ENCODE results near the gene LAMA5. TPM values are rescaled to one million over a fixed set of nuclear protein-coding genes. Genes with fewer than 3 reads are reported as not detected.

LAMA5 gene
- total and polyA plus RNA-seq, 9 donors: 30.9 to 107 (median 71.8) TPM

GRCh38 chr20:62396367-62397239 is 29.5 kb upstream of the LAMA5 start:
- H3K27me3 ChIP-seq (ENCODE audit: control insufficient read depth, insufficient read depth, low read length): no peaks in the 10 kb centered on the region
- H3K36me3 ChIP-seq (ENCODE audit: control insufficient read depth, insufficient read depth, low read length): peaks cover 44% of the 10 kb centered on the region
- H3K27ac ChIP-seq (ENCODE audit: low read length): no peak overlapping the region
- no peaks in the 10 kb centered on the region for H3K9me3 ChIP-seq (replicated peaks; ENCODE audit: control insufficient read depth, low read depth, low read length)
- 88% methylated on average over 35 of the region's 35 CpGs for WGBS (ENCODE audit: insufficient coverage)
- no peak for DNase-seq
- H3K4me1 ChIP-seq (ENCODE audit: control insufficient read depth, insufficient read depth, low read length): no peaks in the 10 kb centered on the region
- no peak overlapping the region for H3K4me3 ChIP-seq (ENCODE audit: low read length)

- no peaks in the 10 kb centered on the region for H3K4me1 ChIP-seq (ENCODE audit: control insufficient read depth, insufficient read depth, low read length)
- peaks cover 54% of the 10 kb centered on the region for H3K36me3 ChIP-seq (ENCODE audit: control insufficient read depth, insufficient read depth, low read length)
- no peaks in the 10 kb centered on the region for H3K9me3 ChIP-seq (replicated peaks; ENCODE audit: control insufficient read depth, low read depth, low read length)
- no peak overlapping the region for H3K27ac ChIP-seq (ENCODE audit: low read length)
- WGBS (ENCODE audit: insufficient coverage): 88% methylated on average over 26 of the region's 27 CpGs
- H3K27me3 ChIP-seq (ENCODE audit: control insufficient read depth, insufficient read depth, low read length): no peaks in the 10 kb centered on the region
- DNase-seq: no peak
- H3K4me3 ChIP-seq (ENCODE audit: low read length): no peak overlapping the region
Observed at GRCh38 chr20:62395311-62396242, 28.5 kb upstream of the LAMA5 start.

GRCh38 chr20:62394248-62395245 is 27.4 kb upstream of the LAMA5 start:
- no peak for DNase-seq
- Histone ChIP-seq H3K36me3 (ENCODE audit: control insufficient read depth, insufficient read depth, low read length) (peaks cover 61% of the 10 kb centered on the region), H3K27ac (ENCODE audit: low read length) (no peak overlapping the region), H3K4me1 (ENCODE audit: control insufficient read depth, insufficient read depth, low read length) (no peaks in the 10 kb centered on the region), H3K4me3 (ENCODE audit: low read length) (no peak overlapping the region), H3K9me3 (replicated peaks; ENCODE audit: control insufficient read depth, low read depth, low read length) (no peaks in the 10 kb centered on the region), H3K27me3 (ENCODE audit: control insufficient read depth, insufficient read depth, low read length) (no peaks in the 10 kb centered on the region)
- WGBS (ENCODE audit: insufficient coverage): 88% methylated on average over 41 of the region's 44 CpGs

- H3K36me3 ChIP-seq (ENCODE audit: control insufficient read depth, insufficient read depth, low read length): peaks cover 69% of the 10 kb centered on the region
- 87% methylated on average over 23 of the region's 24 CpGs for WGBS (ENCODE audit: insufficient coverage)
Observed at GRCh38 chr20:62393830-62394229, 26.7 kb upstream of the LAMA5 start.

GRCh38 chr20:62393335-62393665 is 26.2 kb upstream of the LAMA5 start:
- H3K27me3 ChIP-seq (ENCODE audit: control insufficient read depth, insufficient read depth, low read length): no peaks in the 10 kb centered on the region
- H3K9me3 ChIP-seq (replicated peaks; ENCODE audit: control insufficient read depth, low read depth, low read length): no peaks in the 10 kb centered on the region
- DNase-seq: no peak
- H3K36me3 ChIP-seq (ENCODE audit: control insufficient read depth, insufficient read depth, low read length): peaks cover 74% of the 10 kb centered on the region
- WGBS (ENCODE audit: insufficient coverage): 83% methylated on average over 12 of the region's 12 CpGs
- H3K4me3 ChIP-seq (ENCODE audit: low read length): no peak overlapping the region
- H3K4me1 ChIP-seq (ENCODE audit: control insufficient read depth, insufficient read depth, low read length): peaks cover 1% of the 10 kb centered on the region
- no peak overlapping the region for H3K27ac ChIP-seq (ENCODE audit: low read length)

More at GRCh38 chr20:62393830-62394229, 26.7 kb upstream of the LAMA5 start:
- no peaks in the 10 kb centered on the region for H3K4me1 ChIP-seq (ENCODE audit: control insufficient read depth, insufficient read depth, low read length)
- no peaks in the 10 kb centered on the region for H3K27me3 ChIP-seq (ENCODE audit: control insufficient read depth, insufficient read depth, low read length)
- H3K27ac ChIP-seq (ENCODE audit: low read length): no peak overlapping the region
- no peak for DNase-seq
- H3K9me3 ChIP-seq (replicated peaks; ENCODE audit: control insufficient read depth, low read depth, low read length): no peaks in the 10 kb centered on the region
- no peak overlapping the region for H3K4me3 ChIP-seq (ENCODE audit: low read length)

GRCh38 chr20:62392621-62393334 is 25.7 kb upstream of the LAMA5 start:
- no peak for DNase-seq
- Histone ChIP-seq H3K27ac (ENCODE audit: low read length) (no peak overlapping the region), H3K36me3 (ENCODE audit: control insufficient read depth, insufficient read depth, low read length) (peaks cover 79% of the 10 kb centered on the region), H3K27me3 (ENCODE audit: control insufficient read depth, insufficient read depth, low read length) (no peaks in the 10 kb centered on the region), H3K4me1 (ENCODE audit: control insufficient read depth, insufficient read depth, low read length) (peaks cover 6% of the 10 kb centered on the region), H3K9me3 (replicated peaks; ENCODE audit: control insufficient read depth, low read depth, low read length) (no peaks in the 10 kb centered on the region), H3K4me3 (ENCODE audit: low read length) (no peak overlapping the region)
- WGBS (ENCODE audit: insufficient coverage): 87% methylated on average over 14 of the region's 21 CpGs

- Histone ChIP-seq H3K4me3 (ENCODE audit: low read length) (no peak overlapping the region), H3K27me3 (ENCODE audit: control insufficient read depth, insufficient read depth, low read length) (no peaks in the 10 kb centered on the region), H3K27ac (ENCODE audit: low read length) (no peak overlapping the region), H3K36me3 (ENCODE audit: control insufficient read depth, insufficient read depth, low read length) (peaks cover 81% of the 10 kb centered on the region), H3K9me3 (replicated peaks; ENCODE audit: control insufficient read depth, low read depth, low read length) (no peaks in the 10 kb centered on the region), H3K4me1 (ENCODE audit: control insufficient read depth, insufficient read depth, low read length) (peaks cover 11% of the 10 kb centered on the region)
- 74% methylated on average over 9 of the region's 10 CpGs for WGBS (ENCODE audit: insufficient coverage)
- no peak for DNase-seq
Observed at GRCh38 chr20:62392077-62392418, 24.9 kb upstream of the LAMA5 start.

GRCh38 chr20:62391165-62392076 is 24.3 kb upstream of the LAMA5 start:
- no peak overlapping the region for H3K4me3 ChIP-seq (ENCODE audit: low read length)
- no peak overlapping the region for H3K27ac ChIP-seq (ENCODE audit: low read length)
- DNase-seq: no peak
- no peaks in the 10 kb centered on the region for H3K9me3 ChIP-seq (replicated peaks; ENCODE audit: control insufficient read depth, low read depth, low read length)
- peaks cover 80% of the 10 kb centered on the region for H3K36me3 ChIP-seq (ENCODE audit: control insufficient read depth, insufficient read depth, low read length)
- H3K4me1 ChIP-seq (ENCODE audit: control insufficient read depth, insufficient read depth, low read length): peaks cover 11% of the 10 kb centered on the region
- no peaks in the 10 kb centered on the region for H3K27me3 ChIP-seq (ENCODE audit: control insufficient read depth, insufficient read depth, low read length)
- WGBS (ENCODE audit: insufficient coverage): 82% methylated on average over 41 of the region's 44 CpGs
